NCI-H2081 treated with DMSO at 0.1 percent for 48 hours (cell line): ENCODE measurements around the gene CCDC198.

Experiments
- DNase-seq: peaks from one replicate; lab custom pipeline; 2025; lab: John Stamatoyannopoulos, UW

CCDC198 gene, protein sequence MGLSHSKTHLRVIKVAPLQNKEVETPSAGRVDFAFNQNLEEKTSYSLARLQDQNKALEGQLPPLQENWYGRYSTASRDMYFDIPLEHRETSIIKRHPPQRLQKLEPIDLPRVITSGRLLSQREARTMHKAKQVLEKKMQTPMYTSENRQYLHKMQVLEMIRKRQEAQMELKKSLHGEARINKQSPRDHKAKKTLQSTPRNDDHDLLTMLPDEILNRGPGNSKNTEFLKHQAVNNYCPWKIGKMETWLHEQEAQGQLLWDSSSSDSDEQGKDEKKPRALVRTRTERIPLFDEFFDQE

DNA sequence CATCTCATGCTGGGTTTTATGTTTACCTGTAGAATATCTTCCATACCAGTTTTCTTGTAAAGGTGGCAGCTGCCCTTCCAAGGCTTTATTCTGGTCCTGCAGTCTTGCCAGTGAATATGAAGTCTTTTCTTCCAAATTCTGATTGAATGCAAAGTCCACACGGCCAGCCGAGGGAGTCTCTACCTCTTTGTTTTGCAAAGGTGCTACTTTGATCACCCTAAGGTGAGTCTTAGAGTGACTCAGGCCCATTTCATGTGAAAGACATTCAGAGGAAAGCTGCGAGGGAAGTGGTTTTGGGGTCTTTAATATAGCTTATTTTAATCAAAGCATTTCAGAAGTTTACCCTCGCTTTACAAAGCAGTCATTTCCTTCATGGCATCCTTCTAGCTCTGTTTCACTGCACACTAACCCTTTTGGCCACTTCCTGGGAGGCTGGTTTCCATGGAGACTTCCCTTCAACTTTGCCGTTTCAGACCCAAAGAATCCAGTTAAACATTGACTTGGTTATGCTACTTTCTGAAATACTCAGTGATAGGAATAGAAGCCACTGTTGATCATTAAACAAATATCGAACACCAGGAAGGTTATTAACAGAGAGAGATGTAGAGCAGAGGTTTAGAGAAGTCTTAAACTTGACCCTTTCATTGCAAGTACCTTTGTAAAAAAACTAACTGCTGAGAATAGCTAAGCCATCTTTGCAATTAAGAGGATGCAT, at the start of gene CCDC198:
Gene CCDC198, minus strand, starts transcription at position 391 of the 715 bp plus-strand sequence. Its CDS starts 142 bp downstream, at position 249.
- no peak for DNase-seq

DNA sequence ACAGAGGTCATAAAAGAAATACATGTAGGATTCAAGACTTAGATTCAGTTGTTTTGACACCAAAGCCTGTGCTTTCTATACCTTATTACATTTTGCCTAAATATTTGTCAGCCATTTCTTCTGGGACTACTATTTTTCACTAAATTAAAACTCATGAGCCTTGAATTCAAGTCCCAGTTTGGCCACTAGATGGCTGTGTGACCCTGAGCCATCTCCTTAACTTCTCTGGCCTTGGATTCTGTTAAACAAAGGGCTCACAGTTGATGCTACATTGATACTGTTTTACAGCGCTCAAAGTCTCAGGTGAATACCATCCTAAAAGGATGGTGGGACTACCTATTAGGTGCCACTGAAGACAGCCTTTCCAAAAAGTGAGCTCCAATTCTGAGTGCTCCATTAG, 39.6 kb upstream of the CCDC198 start:
- DNase-seq = no peak

DNA sequence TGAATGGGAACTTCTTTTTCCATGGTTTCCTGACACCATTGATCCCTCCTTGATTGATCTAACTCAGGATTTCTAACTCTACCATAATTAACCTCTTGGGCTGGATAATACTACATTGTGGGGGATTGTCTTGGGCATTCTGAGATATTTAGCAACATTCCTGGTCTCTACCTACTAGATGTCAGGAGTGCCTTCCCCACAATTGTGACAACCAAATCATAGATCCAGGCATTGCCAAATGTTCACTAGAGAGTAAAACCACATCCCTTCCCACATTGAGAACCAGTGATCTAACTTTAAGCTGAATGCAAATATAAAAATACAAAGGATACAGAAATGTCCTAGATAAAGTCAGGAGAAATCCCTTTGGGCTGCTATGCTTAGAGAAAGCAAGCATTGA, 36.9 kb upstream of the CCDC198 start:
- DNase-seq = no peak

- no peak for DNase-seq
Measured at GRCh38 chr14:57526942-57527341, 33.3 kb upstream of the CCDC198 start.

GRCh38 chr14:57519043-57519442, 25.4 kb upstream of the CCDC198 start:
- DNase-seq = no peak

- no peak for DNase-seq
Measured at GRCh38 chr14:57512220-57512619, 18.6 kb upstream of the CCDC198 start.

GRCh38 chr14:57508756-57509155, 15.1 kb upstream of the CCDC198 start:
- no peak for DNase-seq

DNA sequence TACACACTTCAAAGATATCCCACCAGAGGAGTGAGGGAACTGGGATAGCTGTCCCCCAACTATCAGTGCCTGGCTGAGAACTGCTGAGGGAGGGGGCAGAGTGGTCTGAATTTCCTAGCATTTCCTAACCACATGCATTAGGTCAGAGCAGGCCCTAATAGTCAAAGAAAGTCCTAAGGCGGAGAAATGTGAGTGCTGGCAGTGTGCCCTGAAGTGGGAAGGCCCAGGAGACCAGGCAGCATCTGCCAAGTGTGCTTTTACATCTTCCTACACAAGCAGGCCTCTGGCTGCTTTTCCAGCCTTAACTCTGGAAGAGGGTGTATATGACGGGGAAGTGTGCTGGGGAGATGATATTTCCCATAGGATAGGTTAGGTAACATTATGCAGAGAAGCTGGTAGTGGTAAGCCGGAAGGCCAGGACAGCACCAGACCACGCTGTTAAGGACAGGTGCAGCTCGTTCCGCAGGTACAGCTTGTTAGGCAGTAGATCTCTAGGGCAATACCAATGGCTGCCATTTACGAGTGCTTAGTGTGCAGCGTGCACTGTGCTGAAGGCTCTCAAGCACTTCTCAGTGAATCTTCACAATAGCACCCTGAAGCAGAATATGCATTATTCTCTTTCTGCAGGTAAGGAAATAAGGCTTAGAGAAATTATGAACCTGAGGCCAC, 9.1 kb upstream of the CCDC198 start:
- DNase-seq = no peak

DNA sequence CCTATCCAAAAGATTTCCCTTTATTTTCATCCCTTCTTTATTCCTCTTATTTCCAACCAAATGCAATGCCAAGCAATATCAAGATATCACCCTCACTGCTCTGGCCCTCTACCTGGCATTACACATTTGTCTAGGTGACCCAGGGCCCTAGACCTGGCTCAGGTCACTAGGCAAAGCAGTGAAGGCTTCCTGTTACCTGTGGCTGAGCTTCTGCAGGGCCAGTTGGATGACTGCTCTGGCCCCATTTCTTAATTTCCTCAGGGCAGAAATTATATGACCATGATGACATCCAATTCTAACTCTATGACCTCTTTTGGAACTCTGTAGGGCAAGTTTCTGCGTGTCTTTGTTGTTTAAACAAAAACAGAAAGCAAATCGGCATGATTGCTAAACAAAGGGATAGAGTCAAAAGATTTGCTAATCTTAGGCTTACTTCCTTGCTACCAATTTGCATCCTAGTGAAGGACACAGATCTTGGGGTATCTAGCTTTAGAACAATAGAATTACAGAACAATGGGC, 7.4 kb upstream of the CCDC198 start:
- no peak for DNase-seq

DNA sequence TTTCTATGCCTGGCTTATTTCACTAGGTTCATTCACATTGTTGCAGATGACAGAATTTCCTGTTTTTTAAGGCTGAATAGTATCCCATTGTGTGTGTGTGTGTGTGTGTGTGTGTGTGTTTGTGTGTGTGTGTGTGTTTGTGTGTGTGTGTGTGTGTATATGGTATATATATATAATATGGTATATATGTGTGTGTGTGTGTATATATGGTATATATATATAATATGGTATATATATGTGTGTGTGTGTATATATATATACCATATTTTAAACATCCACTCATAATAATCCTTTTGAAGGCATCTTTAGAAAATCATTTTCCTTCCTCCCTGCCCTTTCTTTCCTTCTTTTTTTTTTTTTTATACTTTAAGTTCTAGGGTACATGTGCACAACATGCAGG, 5.0 kb upstream of the CCDC198 start:
- no peak for DNase-seq

- DNase-seq = no peak
Measured at GRCh38 chr14:57498035-57498434, 4.4 kb upstream of the CCDC198 start.

- no peak for DNase-seq
Measured at GRCh38 chr14:57495416-57495815, 1.8 kb upstream of the CCDC198 start.

GRCh38 chr14:57492859-57493258, 798 bp downstream of the CCDC198 start:
- DNase-seq = no peak

GRCh38 chr14:57491640-57492039, 2.0 kb downstream of the CCDC198 start:
- no peak for DNase-seq

DNA sequence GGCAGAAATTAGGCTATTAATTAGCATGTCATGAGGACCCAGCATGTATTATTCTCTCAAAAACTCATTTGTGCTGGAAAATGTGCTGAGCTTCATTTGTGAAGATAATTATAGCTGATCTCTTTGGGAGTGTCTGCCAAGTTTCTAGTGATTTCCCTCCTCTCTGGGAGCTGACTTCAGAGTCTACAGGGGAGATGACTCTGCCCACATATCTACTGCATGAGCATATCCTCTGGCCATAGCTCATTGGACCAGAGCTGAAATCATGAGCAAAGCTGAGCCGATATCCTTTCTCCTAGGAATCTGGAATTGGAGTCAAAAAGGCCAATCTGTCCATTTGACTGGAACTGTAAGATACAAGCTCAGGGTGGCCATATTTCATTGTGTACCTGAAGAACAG, 5.9 kb downstream of the CCDC198 start:
- no peak for DNase-seq

DNA sequence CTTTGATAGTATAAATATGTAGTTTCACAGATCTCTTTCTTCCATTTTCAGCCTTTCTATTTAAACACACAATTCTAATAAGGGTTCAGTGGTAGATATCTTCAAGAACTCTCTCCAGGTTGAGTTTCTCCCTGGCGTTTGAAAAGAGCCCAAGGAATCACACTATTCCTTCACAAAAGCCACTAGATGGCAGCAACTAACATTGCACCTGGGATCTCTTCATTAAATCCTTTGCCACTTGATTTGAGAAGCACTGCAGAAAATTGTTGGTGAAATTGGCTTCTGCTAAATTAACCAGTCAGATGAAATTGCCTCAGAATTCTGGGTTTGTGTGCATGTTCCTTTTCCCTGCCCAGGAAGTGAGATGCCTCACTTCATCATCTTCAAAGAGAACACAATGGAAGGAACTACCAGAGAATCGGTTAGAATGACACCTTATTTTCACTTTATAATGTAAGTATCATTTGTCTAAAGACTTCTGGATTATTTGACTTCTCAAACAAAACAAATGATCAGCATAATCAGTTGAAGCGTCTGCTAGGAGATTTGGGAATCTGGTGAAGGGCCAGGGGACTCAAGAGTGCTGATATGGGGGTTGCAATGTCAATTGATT, 6.8 kb downstream of the CCDC198 start:
- DNase-seq = peak; percentile 4

DNA sequence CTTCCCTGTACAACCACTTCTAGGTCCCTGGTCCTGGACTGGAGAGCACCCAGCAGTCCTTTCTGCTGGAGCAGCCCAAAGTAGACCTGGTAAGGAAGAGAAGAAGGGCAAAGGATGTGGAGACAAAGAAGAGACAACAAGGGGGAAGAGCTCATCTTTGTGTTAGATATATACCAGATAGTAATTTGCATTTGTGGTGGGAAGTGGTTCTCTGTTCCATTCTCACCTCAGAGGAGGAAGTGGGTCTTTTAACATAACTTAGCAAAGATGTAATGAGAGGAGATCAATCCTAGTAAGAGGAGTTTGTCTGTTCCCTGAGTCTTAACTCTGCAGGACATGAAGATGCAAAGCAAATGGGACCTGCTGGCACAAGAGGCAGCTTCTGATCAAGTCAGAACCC, 8.0 kb downstream of the CCDC198 start:
- no peak for DNase-seq

GRCh38 chr14:57482120-57482519, 11.5 kb downstream of the CCDC198 start:
- no peak for DNase-seq

GRCh38 chr14:57480051-57480450, 13.6 kb downstream of the CCDC198 start:
- no peak for DNase-seq

- DNase-seq = no peak
Measured at GRCh38 chr14:57479197-57479596, 14.5 kb downstream of the CCDC198 start.

GRCh38 chr14:57478050-57478449, 15.6 kb downstream of the CCDC198 start:
- no peak for DNase-seq

GRCh38 chr14:57470909-57471308, 22.7 kb downstream of the CCDC198 start:
- DNase-seq = no peak
